Brain microvascular endothelial cell (primary cell): Measurements from ENCODE around the gene FAM53A.

Source experiments
- DNase-seq: peaks from one replicate; pipeline ENCODE4 v3.0.0-alpha.2; 2020
- H3K27ac ChIP-seq: fragments of 250-450 bp; sonication (Bioruptor Pico); 2 replicates; pipeline ENCODE4 v1.5.1; 2020; ENCODE audit warnings: mild to moderate bottlenecking, moderate library complexity
- H3K27me3 ChIP-seq: fragments of 250-450 bp; sonication (Bioruptor Pico); replicated peaks from 2 replicates; pipeline ENCODE4 v1.5.1; 2020; ENCODE audit warnings: mild to moderate bottlenecking
- H3K36me3 ChIP-seq: fragments of 250-450 bp; sonication (Bioruptor Pico); replicated peaks from 2 replicates; pipeline ENCODE4 v1.5.1; 2020; ENCODE audit warnings: mild to moderate bottlenecking
- H3K4me3 ChIP-seq: 2 replicates; pipeline ENCODE4 v1.5.1; 2011; ENCODE audit warnings: low read depth, mild to moderate bottlenecking, control low read depth, low read length, moderate library complexity
- in situ Hi-C: cut with HindIII; loops from 2 replicates; pipeline ENCODE4 v1.10.0; 2017; ENCODE audit warnings: low sequenced_read_pairs, low pct_ligation_motif_present
- TF ChIP-seq, protein P1 (sequence below): IDR thresholded peaks from 2 replicates; pipeline ENCODE4 v1.5.1; 2011; ENCODE audit warnings: low read depth, mild to moderate bottlenecking, moderate library complexity, low read length, control low read depth, inconsistent platforms; ENCODE audit errors: missing control alignments

Gene FAM53A

DNA sequence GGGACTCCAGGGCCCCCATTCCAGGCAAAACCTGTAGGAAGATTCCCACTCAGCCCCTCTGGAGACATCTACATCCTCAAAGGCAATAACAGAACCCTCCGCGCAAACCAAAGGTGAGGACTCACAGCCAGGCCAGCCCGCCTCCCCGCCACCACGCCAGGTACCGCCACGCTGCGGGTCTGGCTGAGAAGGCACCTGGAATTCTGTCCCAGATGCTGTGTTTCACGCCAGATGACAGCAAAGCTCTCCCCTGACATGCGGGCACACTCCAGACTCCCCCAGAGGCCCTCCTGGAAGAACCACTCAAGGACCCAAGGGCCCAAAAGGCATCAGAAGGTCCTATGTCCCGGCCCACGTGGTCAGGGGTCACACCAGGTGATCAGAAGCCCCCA, 59.6 kb downstream of the FAM53A start:
- no peak overlapping the region for H3K27ac ChIP-seq
- no peak for DNase-seq
- H3K27me3 ChIP-seq = no peaks in the 10 kb centered on the region
- no peaks in the 10 kb centered on the region for H3K36me3 ChIP-seq
- in situ Hi-C loops = no loop called here
- H3K4me3 ChIP-seq = no peak overlapping the region
- TF ChIP-seq, protein P1, sequence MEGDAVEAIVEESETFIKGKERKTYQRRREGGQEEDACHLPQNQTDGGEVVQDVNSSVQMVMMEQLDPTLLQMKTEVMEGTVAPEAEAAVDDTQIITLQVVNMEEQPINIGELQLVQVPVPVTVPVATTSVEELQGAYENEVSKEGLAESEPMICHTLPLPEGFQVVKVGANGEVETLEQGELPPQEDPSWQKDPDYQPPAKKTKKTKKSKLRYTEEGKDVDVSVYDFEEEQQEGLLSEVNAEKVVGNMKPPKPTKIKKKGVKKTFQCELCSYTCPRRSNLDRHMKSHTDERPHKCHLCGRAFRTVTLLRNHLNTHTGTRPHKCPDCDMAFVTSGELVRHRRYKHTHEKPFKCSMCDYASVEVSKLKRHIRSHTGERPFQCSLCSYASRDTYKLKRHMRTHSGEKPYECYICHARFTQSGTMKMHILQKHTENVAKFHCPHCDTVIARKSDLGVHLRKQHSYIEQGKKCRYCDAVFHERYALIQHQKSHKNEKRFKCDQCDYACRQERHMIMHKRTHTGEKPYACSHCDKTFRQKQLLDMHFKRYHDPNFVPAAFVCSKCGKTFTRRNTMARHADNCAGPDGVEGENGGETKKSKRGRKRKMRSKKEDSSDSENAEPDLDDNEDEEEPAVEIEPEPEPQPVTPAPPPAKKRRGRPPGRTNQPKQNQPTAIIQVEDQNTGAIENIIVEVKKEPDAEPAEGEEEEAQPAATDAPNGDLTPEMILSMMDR = no peak

DNA sequence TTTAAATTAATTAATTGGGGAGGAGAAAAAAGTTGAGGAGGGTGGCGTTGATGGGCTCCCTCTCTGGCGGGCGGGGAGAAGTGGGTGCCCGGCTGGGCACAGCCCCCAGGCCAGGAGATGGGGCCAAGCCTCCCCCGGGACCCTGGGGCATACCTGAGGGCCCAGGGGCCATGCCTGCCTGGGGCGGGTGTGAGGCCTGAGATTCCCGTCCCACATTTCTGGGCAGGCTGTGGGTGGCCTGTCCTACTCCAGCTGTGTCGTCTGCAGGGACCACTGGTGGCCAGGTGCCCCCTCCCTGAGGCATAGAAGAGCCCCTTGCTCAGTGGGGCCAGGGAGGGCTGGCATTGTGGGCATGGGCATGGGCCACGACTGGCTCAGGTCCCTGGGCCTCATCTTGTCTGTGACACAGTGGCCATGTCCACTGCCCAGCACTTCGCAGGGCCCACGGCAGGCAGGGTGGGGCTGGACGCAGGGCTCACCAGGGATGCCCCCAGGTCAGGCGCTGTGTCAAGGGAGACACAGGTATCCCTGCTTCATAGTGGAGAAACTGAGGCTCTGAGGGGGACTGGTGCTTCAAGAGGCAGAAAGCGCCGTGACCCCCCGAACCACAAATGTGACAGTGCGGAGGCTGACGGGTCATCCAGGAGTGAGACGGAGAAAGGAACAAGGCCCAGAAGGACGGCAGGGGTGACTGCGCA, 60.1 kb downstream of the FAM53A start:
- DNase-seq = no peak
- H3K27me3 ChIP-seq = no peaks in the 10 kb centered on the region
- in situ Hi-C loops = no loop called here
- no peak overlapping the region for H3K27ac ChIP-seq
- H3K36me3 ChIP-seq = no peaks in the 10 kb centered on the region
- H3K4me3 ChIP-seq = no peak overlapping the region
- TF ChIP-seq, protein P1 = no peak

DNA sequence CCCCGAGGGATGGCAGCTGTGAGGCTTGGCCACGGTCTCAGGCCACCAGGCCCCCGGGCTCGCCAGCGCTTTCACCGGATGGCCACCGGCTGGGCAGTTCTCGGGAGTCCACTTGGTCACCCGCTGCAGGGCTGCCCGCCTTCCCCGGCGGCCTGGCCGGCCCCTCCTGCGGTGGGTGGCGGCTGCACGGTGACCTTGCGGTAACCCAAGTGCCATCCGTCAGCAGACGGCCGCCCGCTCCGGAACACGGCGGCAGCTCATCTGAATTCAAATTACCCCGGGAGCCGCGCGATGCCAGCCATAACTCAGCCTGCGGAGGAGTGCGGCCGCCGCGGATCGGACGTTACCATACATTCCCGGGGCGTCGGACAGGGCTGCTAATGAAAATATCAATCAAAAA, 60.7 kb downstream of the FAM53A start:
- TF ChIP-seq, protein P1 = no peak
- Histone ChIP-seq H3K36me3 (no peaks in the 10 kb centered on the region), H3K27ac (no peak overlapping the region), H3K27me3 (no peaks in the 10 kb centered on the region), H3K4me3 (no peak overlapping the region)
- in situ Hi-C loops = no loop called here
- DNase-seq = no peak

DNA sequence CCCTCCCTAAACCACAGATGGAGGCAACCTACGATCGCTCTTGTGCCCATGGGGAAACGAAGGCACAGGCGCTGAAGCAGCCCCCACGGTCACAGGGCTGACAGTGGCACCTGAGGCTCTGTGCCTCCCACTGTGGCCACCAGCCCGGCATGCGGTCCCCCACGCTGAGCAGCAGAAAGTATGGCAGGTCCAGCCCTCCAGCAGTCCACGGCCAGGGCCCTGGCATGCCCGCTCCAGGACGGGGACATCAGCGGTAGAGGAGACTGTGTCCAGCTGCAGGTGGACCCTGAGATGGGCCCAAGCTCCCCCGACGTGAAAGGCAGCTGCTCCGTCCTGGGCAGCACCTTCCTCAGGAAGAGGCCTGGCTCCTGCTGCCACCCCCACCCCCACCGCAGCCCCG, 61.2 kb downstream of the FAM53A start:
- TF ChIP-seq, protein P1 = no peak
- no peaks in the 10 kb centered on the region for H3K27me3 ChIP-seq
- in situ Hi-C loops = no loop called here

DNA sequence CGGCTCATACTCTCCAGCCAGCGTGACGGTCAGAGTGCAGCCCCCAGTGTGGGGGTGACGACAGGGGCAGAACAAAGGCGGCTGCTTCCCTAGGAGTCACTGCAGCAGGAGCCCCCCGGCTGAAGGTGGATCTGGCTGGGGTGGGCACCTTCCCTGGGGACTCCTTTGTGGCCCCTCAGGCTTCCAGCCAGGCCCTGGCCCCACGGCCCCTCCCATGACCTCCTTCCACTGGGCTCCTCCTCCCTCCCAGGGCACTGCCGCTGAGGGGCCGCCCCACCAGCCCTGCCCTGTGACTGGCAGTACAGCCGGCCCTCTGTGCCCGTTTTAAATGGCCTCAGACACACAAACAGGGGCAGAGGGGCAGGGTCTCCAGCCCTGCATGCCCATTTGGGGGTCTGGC, 61.9 kb downstream of the FAM53A start:
- Histone ChIP-seq H3K27me3 (no peaks in the 10 kb centered on the region), H3K4me3 (no peak overlapping the region), H3K36me3 (no peaks in the 10 kb centered on the region), H3K27ac (no peak overlapping the region)
- TF ChIP-seq, protein P1 = no peak
- in situ Hi-C loops = no loop called here
- no peak for DNase-seq

More for the DNA sequence above, 61.2 kb downstream of the FAM53A start:
- Histone ChIP-seq H3K36me3 (no peaks in the 10 kb centered on the region), H3K27ac (no peak overlapping the region), H3K4me3 (no peak overlapping the region)
- DNase-seq = no peak

DNA sequence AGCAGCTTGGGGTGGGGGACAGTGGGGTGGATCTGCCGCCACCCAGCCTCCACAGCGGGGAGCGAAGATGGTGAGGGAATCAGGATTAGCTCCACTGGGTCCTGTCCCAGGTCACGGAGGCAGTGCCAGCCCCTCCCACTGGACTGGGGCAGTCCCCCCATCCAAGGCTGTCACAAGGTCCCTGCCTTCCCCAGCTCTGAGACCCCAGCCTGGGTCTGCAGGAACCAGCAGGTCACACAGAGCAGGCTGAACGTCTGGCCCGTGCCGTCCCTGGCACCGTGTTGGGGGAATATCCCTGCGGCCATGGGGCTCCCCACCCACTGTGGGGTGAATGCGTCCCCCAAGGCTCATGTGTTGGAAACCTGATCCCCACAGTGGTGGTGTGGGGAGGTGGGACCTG, 62.6 kb downstream of the FAM53A start:
- H3K27me3 ChIP-seq = no peaks in the 10 kb centered on the region
- no peak overlapping the region for H3K4me3 ChIP-seq
- DNase-seq = no peak
- no peak overlapping the region for H3K27ac ChIP-seq
- TF ChIP-seq, protein P1 = no peak
- H3K36me3 ChIP-seq = no peaks in the 10 kb centered on the region
- in situ Hi-C loops = no loop called here
